Stimulated activated CD8-positive, alpha-beta memory T cell treated with anti-CD3 and anti-CD28 coated beads, Interleukin-2, amount 100 ng/mL, for 1 hour (primary cell): ENCODE measurements around the gene POC1A.

Experiments
- DNase-seq, 2 donors: peaks; one replicate each; pipeline ENCODE4 v3.0.0-alpha.2; 2020; ENCODE audit warnings: low read depth in 2 of 2

The POC1A gene

DNA sequence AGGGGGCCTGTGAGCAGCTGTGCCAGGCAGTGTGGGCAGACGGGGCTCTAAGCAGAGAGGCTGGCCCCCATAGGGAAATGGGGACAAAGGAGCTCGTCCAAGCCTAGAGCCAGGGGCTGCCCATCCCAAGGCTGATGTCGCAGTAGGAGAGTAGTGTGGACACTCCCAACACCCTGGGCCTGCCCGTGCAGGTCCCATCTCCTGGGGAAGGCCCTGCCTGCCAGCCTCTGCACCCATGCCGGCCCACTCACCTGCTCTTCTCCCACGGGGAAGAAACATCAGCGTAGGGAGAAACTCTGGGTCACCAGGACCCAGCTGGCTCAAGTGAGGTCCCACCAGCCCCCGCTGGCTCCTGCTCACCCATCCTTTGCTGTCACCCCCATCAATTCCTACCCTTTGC lies 87.2 kb downstream of the POC1A start:
- no peak for DNase-seq

GRCh38 chr3:52065264-52065756 lies 88.9 kb downstream of the POC1A start:
- DNase-seq, result no peak

DNA sequence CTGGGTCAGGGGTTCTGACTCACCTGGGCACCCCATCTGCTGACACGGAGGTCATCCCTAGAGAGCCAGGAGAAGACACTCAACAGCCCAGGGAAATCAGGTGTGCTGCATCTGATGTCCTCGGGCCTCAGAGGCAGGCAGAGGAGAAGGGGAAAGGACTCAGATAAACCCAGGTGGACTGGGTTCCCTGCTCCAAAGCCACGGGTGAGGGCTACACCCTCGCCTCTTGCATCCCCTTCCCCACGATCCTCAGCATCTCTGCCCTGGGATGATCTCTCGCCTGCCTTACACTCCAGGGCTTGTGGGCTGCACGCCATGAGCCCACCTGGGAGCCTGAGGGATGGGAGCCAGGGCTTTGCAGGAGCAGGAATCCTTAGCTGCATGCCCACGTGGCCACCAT lies 89.7 kb downstream of the POC1A start:
- DNase-seq, result no peak

DNA sequence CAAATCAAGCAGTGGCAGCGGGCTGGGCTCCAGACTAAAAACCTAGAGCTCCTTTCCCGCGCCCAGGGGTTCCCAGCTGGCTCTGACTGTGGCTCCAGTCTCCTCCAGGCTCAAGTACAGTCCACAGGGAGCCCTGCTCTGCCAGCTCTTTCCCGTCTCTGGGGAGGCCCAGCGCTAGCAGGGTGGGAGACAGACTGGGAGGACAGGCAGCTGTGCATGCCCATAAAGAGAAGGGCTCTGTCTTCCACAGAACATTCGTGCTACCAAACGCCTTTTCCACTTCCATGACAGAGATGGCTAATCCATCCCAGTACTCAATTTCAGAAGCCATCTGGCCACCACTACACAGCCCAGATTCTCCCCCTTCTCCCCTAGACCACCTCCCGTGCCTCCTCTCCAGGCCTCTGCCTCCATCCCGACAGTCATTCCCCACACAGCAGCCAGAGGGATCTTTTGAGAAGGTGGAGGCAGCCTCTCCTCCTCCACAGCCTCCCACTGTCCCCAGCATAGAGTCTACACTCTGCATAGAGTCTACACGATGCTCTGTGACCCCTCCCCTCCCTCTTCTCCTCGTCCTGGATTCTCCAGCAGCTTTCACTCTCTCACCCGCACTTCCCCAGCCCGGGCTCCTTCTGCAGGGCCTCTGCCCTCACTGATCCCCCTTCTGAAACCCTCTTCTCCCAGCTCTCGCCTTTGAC lies 91.0 kb downstream of the POC1A start:
- no peak for DNase-seq

- DNase-seq, result no peak
Measured at GRCh38 chr3:52062505-52062904, 91.7 kb downstream of the POC1A start.

DNA sequence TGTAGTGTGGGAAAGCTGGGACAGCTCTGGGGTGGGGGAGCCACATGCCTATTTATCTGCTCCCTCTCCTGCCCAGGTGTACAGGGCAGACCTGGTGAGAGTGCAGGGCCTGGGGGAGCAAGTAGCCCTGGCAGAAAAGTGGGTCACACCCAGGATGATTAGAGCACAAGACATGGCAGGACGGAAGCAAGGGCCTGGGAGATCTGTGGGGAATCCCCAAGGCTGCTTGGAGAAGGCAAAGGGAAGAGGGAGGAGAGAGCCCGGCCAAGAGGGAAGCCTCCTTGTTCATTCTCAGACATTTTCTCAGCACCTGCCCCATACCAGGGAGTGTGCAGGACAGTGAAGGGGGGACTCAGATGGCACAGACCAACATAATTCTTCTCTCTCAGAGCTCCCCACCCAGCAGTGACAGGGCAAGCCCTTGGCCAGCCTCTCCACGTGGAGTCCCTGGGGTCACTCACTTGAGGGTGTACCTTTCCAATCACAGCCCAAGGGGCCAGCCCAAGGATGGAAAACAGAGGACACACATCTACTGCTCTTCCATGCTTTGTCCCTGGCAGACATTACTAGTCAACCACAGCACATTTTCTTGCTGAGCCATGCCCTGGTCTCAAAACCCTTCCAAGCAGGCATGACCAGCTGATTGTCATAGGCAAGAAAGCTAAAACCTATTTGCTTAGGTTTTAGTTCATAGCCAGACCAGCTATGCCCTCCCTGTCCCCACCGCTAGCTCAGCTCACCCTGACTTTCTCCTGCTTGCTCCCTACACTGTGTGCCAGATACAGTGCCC lies 92.9 kb downstream of the POC1A start:
- no peak for DNase-seq

GRCh38 chr3:52059781-52060180 lies 94.4 kb downstream of the POC1A start:
- DNase-seq, result no peak

DNA sequence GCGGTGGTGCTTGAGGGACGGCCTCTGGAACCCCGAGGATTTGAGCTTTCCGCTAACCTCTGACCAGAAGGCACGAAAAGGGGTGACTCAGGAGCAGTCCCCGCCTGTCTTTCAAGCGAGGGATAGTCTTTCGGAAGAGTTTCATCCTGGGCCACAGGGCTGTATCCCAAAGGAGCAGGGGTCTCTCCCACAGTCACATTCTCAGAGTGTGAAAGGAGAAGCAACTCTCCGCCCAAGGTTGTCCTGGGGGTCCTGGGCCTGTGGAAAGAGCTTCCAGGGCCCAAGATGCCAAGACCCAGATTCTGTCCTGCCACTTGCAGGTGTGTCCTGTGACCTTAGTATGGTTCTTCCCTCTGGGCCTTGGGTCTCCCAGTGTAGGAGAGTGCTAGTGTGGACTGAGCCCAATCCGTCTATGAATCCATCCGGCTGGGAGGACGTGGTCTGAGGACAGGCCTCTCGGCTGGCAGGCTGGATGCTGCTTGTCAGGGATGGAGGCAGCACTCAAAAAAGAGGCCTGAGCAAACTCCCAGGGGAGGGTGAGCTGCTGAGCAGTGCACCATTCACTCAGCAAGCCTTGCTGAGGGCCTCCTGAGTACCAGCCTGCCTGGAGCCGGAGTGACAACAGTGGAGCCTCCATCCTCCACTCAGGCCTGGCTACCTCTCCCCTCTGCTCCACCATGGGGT lies 96.3 kb downstream of the POC1A start:
- no peak for DNase-seq

DNA sequence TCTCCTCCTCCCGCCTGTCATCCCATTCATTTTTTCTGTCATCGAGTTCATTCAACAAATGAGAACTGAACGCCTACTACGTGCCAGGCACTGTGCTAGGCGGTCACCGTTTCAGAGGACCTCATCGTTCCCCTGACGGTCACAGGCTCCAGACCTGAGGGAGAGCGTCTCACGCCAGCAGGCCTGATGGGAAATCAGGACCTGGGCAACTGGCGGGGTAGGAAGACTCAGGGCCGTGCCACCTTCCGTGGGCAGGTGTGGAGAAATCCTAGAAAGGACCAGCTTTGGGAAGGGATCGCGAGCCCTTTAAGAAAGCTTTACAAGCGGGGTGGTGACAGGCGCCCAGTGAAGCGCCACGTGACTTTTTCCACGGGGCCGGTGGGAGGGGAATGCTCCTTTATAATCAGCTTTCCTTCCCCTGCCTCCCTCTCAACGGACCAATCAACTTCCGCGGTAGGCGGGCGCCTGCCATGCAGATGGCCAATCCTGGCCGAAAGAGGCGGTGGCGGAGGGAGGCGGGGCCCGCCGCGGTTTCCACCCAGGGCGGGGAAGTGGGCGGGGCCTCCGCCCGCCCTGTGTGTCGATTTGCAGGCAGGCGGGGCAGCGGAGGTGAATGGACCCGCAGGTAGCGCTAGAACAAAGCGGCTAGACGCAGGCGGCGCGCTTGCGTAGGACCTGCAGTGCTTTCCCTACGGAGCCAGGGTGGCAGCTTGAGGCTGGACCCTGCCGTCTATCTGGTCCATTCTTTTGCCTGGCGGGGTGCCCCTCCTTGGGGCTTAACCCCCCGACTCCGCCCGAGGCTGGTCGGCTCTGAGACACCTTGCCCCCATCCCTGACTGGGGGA lies 97.0 kb downstream of the POC1A start:
- peak; percentile 98 to 99 for DNase-seq

DNA sequence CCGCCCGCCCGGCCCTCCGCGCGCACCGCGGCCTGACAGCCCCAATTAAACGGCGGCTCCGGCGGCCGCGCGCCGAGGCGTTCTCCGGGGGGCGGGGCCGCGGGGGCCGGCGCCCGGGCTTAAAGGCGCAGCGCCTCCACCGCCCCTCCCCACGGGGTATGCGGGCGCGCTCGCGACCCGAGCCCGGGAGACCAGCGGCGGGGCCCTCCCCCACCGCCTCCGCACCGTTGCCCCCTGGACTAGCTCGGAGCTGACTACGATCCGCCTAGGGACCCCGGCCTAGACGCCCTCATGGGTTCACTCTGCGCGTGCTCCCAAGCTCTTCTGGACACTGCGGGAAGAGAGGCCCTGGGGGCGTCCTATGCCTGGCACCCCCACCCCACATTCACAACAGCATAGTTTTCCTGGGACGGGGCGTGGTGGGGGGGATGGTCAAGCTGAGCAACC lies 97.7 kb downstream of the POC1A start, which contains the start of gene DUSP7:
Gene DUSP7 (minus strand): TSS at position 51 of the 447 bp plus-strand sequence. CDS start 205 bp downstream, outside the sequence.
- DNase-seq, result peak in 1 of 2 donors; percentile 55

DNA sequence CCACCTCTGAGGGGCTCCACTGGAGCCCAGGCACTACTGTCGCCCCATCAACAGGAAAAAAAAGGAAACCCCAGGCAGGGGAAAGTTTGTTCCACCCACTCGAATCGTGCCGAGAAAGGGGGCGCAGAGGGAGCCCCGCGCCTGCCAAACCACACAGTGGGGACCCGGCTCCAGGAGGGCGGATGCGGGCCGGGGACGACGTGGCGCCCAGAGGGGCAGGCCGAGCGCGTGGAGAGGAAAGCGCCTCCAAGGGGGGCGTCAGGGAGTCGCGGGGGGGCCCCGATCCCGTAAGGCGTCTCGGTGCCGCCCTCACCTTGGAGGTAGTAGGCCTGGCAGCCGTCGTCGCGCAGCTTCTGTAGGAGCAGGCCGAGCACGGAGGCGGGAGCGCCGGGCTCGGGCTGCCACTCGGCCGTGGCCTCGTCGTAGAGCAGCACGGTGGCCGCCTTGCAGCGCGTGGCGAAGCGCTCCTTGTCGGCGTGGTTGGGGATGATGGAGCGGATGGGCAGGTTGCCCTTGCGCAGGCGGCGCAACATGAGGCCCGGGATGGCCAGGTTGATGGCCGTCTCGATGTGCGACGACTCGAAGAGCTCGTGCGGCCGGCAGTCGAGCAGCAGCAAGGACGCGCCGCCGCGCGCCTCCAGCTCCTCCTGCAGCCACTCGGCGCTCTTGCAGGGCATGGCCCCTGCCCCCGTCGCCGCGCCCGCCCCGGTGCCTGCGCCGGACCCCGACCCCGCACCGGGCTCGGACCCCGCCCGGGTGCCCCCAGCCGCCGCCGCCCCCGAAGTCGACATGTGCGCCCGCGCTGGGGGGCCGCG lies 98.5 kb downstream of the POC1A start:
- peak in 1 of 2 donors; percentile 17 for DNase-seq

DNA sequence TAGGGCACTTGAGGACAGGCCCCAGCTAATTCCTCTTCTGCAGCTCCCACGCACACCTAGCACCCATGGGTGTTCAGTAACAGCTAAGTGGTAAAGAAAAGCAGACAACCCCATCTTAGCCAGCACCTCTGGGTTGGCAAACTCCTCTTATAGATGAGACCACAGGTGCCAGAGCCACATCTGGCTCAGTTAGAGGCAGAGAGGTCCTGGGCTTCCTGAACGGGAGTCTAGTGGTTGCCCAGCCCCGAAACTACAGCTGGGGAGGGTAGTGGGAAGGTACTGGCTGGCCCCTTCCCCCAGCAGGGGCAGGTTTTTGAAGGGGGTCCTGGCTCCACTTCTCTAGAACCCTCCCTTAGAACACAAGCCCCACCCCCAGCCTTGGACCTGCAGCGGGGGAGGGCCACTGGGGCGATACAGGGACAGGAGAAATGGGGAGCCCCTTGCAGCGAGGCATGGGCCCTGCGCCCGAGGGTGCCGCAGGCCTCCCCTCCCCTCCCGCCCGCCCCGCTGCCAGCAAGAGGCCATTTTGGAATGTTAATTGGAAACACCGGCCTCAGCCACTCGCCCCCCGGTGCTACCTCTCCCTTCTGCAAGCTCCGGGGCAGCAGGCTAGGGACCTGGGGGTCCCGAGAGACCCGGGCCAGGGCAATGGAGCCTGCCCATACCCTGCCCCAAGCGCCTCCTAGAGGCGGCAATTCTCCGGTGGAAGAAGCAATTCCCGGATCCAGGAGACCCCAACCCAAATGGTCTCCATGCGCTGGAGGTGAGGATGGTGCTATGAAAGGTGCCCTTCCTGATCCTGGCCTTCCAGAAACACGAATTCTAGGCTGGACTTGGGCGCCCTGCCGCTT lies 99.3 kb downstream of the POC1A start:
- no peak for DNase-seq

DNA sequence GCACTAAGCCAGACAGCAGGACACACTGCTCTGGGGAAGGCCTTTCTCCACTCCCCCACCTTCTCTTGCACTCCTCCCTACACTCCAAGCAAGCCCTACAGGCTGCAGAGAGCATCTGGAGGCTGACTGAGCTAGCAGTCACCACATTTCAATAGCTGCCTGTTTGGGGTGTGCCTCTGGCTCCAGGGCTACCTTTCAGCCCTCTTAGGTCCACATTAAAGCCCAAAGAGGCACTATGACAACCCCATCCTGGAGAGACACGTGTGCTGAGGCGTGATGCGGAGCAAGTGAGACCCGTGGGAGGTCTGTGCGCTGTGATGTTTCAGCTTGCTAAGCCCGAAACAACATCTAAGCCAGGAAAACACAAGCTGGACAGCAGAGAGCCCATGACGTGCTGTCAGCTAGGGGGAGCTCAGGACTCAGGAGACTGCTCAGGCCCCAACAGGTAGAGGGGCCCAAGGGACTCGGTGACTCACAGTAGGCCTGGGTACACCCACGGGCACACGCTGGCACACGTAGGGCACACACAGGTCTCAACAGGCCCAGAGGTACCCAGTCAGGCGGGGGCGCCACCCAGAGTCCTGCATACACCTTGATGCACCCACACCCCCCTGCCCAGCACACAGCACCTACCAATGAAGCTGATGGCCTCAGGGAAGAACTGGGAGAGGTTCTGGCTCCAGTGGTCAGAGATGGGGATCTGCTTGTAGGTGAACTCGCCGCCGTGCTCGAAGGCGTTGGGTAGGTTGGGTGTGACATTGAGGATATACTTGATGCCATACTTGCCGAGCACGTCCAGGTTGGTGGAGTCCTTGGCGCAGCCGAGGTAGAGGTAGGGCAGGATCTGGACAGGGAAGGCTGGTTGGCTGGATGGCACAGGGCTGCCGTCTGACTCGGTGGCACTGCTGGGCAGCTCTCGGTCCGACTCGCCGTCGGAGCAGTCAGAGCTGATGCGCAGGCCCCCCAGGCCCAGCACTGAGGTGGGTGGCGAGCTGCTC lies 100.6 kb downstream of the POC1A start:
- peak in 1 of 2 donors; percentile 24 for DNase-seq

DNA sequence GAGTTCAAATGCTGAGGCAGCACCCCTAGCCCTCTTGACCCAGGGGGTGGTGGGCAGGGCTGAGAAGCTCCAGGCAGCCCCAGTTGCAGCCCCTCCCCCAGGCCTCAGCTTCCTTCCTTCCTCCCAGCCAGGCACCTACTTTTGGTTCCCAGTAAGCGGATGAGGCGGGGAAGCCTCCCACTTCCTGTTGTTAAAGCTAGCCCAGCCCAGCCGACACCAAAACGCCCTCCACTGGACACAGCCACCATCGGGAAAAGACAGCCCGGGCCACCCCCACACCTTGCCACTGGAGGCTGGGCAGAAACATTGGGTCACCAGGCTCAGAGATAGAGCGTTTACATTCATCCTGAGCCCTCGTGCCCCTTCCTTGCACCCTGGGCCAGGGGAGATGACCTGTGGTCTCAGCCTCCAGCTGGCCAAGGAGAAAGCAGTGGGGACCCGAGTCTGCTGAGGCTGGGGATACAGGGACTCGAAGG lies 101.4 kb downstream of the POC1A start:
- DNase-seq, result peak in 1 of 2 donors; percentile 12

- DNase-seq, result no peak
Measured at GRCh38 chr3:52051444-52051843, 102.8 kb downstream of the POC1A start.

- no peak for DNase-seq
Measured at GRCh38 chr3:52050571-52050970, 103.7 kb downstream of the POC1A start.

DNA sequence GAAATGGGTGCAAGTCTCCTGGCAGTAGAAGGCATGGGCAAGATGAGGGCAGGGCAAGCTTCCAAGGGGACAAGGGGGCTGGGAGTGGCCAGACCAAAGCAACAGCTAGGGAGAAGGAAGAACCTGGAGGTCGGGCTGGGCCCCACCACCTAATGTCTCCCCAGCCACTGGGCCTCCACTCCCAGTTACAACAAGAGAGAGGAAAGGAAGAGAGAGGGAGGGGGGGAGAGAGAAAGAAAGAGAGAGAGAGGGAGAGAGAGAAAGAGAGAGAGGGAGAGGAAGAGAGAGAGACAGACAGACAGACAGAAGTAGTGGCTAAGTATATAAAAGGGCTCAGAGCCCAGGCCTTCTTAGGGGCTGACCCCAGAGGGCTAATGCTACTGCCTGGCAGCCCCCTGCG lies 104.7 kb downstream of the POC1A start:
- DNase-seq, result no peak

- no peak for DNase-seq
Measured at GRCh38 chr3:52047295-52047960, 106.8 kb downstream of the POC1A start.
